KOPT-K1 (cell line): ENCODE measurements around the gene OAS3.
"Not testable (repeated sequence)": the region's sequence is repeated elsewhere in the genome, so short reads cannot be mapped to it uniquely, and the experiment has no call there.

Source experiments
- H3K27ac ChIP-seq: fragments of 200-600 bp; sonication (generic); 2 replicates; pipeline ENCODE4 v1.5.1; 2016; ENCODE audit warnings: antibody characterized with exemption, mild to moderate bottlenecking, low read depth, low read length; ENCODE audit not compliant: poor library complexity, severe bottlenecking
- H3K36me3 ChIP-seq: fragments of 200-600 bp; sonication (generic); 2 replicates; pipeline ENCODE4 v1.5.1; 2017; ENCODE audit warnings: antibody characterized with exemption, mild to moderate bottlenecking, low read length, moderate library complexity; ENCODE audit not compliant: insufficient read depth
- H3K9me3 ChIP-seq: fragments of 200-600 bp; sonication (generic); 2 replicates; pipeline ENCODE4 v1.5.1; 2017; ENCODE audit warnings: antibody characterized with exemption, low read length, mild to moderate bottlenecking; ENCODE audit not compliant: insufficient read depth, poor library complexity, severe bottlenecking

The OAS3 gene

DNA sequence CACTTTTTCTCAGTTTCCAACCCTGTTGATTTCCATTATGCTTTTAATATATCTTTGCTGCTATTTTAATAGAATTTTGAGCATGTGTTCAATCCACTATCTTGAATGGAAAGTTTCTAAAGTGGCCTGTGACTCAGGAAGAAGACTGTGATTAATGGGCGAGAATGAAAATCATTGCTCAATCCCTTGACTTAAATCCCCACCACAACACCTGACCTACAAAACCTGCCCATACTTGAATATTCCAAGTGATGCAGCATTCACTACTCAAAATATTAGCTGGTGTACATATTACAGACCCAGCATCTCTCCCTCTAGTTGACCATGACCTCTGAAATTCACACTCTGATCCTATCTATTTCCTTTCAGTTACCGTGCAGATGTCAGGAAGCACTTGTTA is 1.3 kb upstream of the OAS3 start:
- Histone ChIP-seq H3K27ac (no peak overlapping the region), H3K36me3 (peaks cover 6% of the 10 kb centered on the region; the same call in 1 of the 2 replicates), H3K9me3 (no peaks in the 10 kb centered on the region)

GRCh38 chr12:112938751-112939150 is 477 bp downstream of the OAS3 start:
- H3K27ac ChIP-seq = peak overlapping the region; percentile 59
- no peaks in the 10 kb centered on the region for H3K9me3 ChIP-seq

DNA sequence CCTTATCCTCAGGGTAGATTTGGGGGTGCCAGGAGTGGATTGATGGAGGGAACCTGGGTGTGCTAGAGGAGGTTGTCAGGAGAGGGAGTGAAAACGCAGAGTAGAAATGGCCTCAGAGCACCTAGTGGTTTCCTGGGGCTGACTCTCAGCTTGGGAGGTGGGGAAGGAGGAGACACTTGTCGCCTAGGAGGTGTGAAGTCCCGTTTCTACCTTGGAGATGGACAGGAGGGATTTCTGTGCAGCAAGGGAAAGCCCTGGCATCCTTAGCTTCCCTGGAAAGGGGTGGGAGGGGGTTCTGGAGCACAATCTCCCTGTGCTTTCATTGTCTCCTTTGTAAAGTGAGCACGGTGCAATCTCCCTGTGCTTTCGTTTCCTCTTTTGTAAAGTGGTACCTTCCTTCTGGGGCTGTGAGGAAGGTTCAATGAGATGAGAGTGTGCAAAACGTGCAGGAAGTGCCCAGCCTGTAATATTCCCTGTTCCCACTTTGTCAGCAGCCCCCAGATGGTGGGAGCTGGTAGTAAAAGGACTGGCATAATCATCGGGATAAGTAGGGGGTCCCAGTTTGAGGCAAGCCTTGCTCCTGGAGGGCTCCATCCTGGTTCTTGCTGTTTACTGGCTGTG is 1.6 kb downstream of the OAS3 start:
- peaks cover 25% of the 10 kb centered on the region; the same call in 1 of the 2 replicates for H3K36me3 ChIP-seq
- peak overlapping the region; percentile 42 for H3K27ac ChIP-seq
- no peaks in the 10 kb centered on the region for H3K9me3 ChIP-seq

More at GRCh38 chr12:112938751-112939150, 477 bp downstream of the OAS3 start:
- H3K36me3 ChIP-seq = peaks cover 15% of the 10 kb centered on the region; the same call in 1 of the 2 replicates

DNA sequence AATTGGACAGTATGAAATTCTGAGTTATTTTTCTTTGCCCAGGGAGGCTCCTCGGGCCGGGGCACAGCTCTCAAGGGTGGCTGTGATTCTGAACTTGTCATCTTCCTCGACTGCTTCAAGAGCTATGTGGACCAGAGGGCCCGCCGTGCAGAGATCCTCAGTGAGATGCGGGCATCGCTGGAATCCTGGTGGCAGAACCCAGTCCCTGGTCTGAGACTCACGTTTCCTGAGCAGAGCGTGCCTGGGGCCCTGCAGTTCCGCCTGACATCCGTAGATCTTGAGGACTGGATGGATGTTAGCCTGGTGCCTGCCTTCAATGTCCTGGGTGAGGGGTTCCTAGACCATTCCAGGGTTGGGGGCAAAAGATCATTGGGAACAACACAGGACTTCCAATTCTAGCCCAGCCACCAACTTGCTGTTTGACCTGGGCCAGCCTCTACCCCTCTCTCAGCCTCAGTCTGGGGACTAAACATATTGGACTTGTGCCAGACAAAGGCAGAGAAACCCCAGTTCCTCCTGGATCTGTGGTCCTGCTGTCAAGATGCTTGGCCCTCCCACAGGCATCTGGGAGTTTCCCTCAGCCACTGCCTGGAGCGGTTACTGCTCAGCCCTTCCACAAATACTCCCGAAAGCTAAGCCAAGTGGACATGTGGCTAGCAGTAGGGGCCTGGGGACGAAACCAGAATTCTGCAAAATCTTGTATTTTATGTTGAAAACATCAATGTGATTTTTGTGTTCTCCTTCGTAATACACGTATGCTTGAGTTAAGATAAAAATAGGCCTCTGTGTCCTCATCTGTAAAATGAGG is 3.5 kb downstream of the OAS3 start:
- Histone ChIP-seq H3K27ac (no peak overlapping the region), H3K9me3 (no peaks in the 10 kb centered on the region), H3K36me3 (peaks cover 37% of the 10 kb centered on the region)

DNA sequence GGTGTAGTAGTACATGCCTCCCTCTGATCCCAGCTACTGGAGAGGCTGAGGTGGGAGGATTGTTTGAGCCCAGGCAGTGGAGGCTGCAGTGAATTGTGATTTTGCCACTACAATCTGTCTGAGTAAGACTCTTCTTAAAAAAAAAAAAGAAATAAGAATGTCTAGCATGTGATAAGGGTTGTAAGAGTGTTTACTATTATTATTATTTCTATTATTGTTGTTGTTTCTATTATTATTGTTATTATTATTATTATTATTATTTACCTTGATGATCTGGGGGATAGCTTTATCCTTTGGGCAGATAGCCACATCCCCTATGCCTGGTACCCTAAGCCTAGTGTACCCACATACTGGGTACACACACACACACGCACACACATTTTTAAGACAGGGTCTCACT is 4.3 kb downstream of the OAS3 start:
- Histone ChIP-seq H3K36me3 (peaks cover 45% of the 10 kb centered on the region), H3K27ac (no peak overlapping the region), H3K9me3 (no peaks in the 10 kb centered on the region)

DNA sequence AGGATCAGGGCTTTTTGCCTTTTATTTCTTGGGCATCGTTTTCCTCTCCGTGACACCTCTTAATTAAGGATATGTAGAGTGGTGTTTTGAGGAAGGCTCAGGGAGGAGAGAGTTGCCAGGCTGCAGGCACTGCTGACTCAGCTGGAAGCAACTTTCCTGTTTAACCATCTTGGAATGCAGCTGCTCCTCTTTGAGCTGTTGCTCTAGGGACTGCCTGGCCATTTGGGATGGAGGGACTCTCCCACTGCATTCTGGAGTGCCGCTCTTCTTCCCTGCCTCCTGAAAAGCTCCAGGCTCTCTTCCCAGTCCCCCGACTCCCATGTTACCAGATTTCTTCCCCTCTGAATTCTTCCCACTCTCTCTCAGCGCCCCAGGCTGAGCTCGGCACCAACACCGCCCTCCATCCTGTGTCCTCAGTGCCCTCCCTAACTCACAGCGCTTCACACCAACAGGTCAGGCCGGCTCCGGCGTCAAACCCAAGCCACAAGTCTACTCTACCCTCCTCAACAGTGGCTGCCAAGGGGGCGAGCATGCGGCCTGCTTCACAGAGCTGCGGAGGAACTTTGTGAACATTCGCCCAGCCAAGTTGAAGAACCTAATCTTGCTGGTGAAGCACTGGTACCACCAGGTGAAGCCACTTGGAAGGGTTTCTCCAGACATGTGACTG is 5.9 kb downstream of the OAS3 start:
- no peaks in the 10 kb centered on the region for H3K9me3 ChIP-seq
- no peak overlapping the region for H3K27ac ChIP-seq
- peaks cover 61% of the 10 kb centered on the region for H3K36me3 ChIP-seq

DNA sequence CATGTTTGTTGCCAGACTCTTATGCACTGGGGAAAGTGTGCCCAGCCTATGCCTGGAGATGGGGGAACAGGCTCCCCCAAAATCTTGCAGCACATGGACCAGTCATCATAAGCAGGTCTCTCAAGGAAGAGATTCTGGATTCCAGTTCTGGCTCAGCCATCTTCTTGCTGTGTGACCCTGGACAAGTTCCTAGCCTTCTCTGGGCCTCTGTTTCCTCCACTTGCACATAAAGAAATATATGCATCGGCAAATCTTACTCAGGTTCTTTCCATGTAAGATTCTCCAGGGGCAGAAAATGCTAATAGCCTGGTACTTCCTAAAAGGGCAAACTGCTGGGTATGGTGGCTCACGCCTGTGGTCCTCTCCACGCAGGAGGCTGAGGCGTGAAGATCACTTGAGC is 7.2 kb downstream of the OAS3 start:
- H3K27ac ChIP-seq = no peak overlapping the region
- H3K36me3 ChIP-seq = peaks cover 73% of the 10 kb centered on the region
- no peaks in the 10 kb centered on the region for H3K9me3 ChIP-seq

DNA sequence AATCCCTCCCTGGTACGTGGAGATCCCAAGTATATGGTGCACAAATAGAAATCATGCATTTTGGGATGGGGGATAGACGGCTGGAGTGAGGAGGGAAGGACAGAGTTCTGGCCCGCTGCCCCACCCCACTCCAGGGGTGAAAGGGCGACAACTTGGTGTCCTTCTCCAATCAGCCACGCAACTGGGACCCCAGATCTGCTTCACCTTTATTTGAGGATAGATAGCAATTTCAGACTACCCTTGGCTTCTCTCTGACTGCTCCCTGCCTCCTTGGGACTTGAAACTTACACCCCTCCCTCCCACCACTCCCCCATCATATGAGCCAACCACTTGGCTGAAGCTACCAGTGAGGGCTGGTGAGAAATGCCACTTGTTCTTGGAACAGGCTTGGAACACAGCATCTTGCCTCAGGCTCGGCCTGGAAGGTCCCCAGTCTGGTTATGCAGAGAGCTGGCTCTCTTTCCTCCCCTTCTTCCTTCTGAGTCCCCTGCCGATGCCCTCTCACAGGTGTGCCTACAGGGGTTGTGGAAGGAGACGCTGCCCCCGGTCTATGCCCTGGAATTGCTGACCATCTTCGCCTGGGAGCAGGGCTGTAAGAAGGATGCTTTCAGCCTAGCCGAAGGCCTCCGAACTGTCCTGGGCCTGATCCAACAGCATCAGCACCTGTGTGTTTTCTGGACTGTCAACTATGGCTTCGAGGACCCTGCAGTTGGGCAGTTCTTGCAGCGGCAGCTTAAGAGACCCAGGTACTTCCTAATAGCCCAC is 8.1 kb downstream of the OAS3 start:
- H3K9me3 ChIP-seq = no peaks in the 10 kb centered on the region
- H3K27ac ChIP-seq = no peak overlapping the region
- peaks cover 75% of the 10 kb centered on the region for H3K36me3 ChIP-seq

- H3K36me3 ChIP-seq = peaks cover 66% of the 10 kb centered on the region
- H3K9me3 ChIP-seq = no peaks in the 10 kb centered on the region
- no peak overlapping the region for H3K27ac ChIP-seq
These were observed 9.0 kb downstream of the OAS3 start for GRCh38 chr12:112947314-112947713.

GRCh38 chr12:112947761-112948160 is 9.5 kb downstream of the OAS3 start:
- H3K9me3 ChIP-seq = no peaks in the 10 kb centered on the region
- no peak overlapping the region for H3K27ac ChIP-seq
- peaks cover 66% of the 10 kb centered on the region for H3K36me3 ChIP-seq

DNA sequence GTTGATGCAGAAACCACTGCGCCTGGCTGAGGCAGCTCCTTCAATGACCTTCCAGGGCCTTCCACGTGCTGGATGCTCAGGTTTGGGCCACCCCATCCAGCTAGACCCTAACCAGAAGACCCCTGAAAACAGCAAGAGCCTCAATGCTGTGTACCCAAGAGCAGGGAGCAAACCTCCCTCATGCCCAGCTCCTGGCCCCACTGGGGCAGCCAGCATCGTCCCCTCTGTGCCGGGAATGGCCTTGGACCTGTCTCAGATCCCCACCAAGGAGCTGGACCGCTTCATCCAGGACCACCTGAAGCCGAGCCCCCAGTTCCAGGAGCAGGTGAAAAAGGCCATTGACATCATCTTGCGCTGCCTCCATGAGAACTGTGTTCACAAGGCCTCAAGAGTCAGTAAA is 10.5 kb downstream of the OAS3 start:
- Histone ChIP-seq H3K9me3 (no peaks in the 10 kb centered on the region), H3K27ac (no peak overlapping the region), H3K36me3 (peaks cover 61% of the 10 kb centered on the region)

GRCh38 chr12:112950701-112951100 is 12.4 kb downstream of the OAS3 start:
- Histone ChIP-seq H3K27ac (no peak overlapping the region), H3K36me3 (peaks cover 44% of the 10 kb centered on the region)

DNA sequence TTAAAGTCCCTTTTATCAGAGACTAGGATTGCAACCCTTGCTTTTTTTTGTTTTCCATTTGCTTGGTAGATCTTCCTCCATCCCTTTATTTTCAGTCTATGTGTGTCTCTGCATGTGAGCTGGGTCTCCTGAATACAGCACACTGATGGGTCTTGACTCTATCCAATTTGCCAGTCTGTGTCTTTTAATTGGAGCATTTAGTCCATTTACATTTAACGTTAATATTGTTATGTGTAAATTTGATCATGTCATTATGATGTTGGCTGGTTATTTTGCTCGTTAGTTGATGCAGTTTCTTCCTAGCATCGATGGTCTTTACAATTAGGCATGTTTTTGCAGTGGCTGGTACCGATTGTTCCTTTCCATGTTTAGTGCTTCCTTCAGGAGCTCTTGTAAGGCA is 18.9 kb downstream of the OAS3 start:
- not testable (repeated sequence) for H3K27ac ChIP-seq, H3K9me3 ChIP-seq
- H3K36me3 ChIP-seq = peaks cover 14% of the 10 kb centered on the region

More at GRCh38 chr12:112950701-112951100, 12.4 kb downstream of the OAS3 start:
- H3K9me3 ChIP-seq = no peaks in the 10 kb centered on the region

DNA sequence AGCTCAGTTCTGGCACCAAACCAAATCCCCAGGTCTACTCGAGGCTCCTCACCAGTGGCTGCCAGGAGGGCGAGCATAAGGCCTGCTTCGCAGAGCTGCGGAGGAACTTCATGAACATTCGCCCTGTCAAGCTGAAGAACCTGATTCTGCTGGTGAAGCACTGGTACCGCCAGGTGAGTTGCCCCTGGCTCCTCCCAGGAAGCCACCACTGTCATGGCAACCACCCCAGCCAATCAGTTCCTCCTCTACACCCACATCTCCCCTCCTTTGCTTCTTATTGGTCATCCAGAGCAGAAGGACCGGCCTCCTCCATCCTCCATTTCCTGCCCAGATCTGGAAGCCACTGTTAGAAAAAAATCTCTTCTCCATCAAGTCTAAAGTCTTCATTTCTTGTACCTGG is 22.8 kb downstream of the OAS3 start:
- Histone ChIP-seq H3K36me3 (peaks cover 53% of the 10 kb centered on the region), H3K9me3 (no peaks in the 10 kb centered on the region), H3K27ac (no peak overlapping the region)

DNA sequence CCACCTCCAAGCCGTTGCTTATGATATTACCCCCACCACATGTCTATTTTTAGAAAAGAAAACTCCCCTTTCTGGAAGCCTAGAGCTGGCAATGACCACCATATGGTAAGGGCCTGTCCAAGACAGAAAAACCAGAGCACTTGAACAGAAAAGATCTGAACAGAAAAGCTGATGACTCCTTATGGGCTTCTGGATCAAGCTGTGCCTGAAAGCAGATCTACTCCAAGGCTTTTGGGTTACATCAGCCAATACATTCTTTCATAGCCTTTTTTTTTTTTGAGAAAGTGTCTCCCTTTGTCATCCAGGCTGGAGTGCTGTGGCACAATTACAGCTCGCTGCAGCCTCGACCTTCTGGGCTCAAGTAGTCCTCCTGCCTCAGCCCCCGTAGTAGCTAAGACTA is 23.3 kb downstream of the OAS3 start:
- no peaks in the 10 kb centered on the region for H3K9me3 ChIP-seq
- H3K27ac ChIP-seq = no peak overlapping the region
- peaks cover 58% of the 10 kb centered on the region for H3K36me3 ChIP-seq
